ENCODE results near the gene SVIL.
"Not testable (repeated sequence)": the region's sequence is repeated elsewhere in the genome, so short reads cannot be mapped to it uniquely, and the experiment has no call there.

DNA sequence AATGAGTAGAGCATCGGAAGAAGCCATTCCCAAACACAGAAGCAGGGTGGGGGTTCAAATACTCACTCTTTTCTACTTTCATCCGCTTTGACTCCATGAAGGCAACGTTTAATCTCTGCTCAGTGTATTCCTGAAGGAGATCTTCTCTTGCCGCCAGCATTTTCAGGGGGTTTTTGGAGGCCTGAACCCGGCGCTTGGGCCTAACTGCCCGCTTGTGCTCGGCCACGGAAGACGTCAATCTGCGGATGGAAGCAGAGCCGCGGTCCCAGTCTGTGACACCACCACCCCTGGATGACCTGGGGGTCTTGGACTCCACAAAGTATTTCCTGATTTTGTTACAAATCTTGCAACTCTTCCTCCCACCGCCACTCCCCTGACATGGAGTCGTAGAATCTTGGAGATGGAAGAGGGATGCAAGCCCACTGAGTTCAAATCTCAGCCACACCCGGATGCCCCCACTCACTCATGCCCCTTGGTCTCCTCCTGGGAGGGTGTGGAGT, 143.9 kb downstream of the SVIL start:
- TF ChIP-seq, protein P1, sequence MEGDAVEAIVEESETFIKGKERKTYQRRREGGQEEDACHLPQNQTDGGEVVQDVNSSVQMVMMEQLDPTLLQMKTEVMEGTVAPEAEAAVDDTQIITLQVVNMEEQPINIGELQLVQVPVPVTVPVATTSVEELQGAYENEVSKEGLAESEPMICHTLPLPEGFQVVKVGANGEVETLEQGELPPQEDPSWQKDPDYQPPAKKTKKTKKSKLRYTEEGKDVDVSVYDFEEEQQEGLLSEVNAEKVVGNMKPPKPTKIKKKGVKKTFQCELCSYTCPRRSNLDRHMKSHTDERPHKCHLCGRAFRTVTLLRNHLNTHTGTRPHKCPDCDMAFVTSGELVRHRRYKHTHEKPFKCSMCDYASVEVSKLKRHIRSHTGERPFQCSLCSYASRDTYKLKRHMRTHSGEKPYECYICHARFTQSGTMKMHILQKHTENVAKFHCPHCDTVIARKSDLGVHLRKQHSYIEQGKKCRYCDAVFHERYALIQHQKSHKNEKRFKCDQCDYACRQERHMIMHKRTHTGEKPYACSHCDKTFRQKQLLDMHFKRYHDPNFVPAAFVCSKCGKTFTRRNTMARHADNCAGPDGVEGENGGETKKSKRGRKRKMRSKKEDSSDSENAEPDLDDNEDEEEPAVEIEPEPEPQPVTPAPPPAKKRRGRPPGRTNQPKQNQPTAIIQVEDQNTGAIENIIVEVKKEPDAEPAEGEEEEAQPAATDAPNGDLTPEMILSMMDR (conservative IDR thresholded peaks at IDR 0.05; ENCODE audit: low read length), result not testable (repeated sequence)
- not testable (repeated sequence) for TF ChIP-seq EZH2phosphoT487 (IDR thresholded peaks at IDR 0.05; ENCODE audit: borderline replicate concordance)
